Measurements from ENCODE around the gene NR2C2AP.
"Not testable (repeated sequence)": the region's sequence is repeated elsewhere in the genome, so short reads cannot be mapped to it uniquely, and the experiment has no call there.

Gene NR2C2AP

GRCh38 chr19:19181488-19181998 is 21.7 kb downstream of the NR2C2AP start:
- no peak for DNase-seq (ENCODE audit: low spot score)

GRCh38 chr19:19179548-19180441 is 23.4 kb downstream of the NR2C2AP start:
- no peak for DNase-seq (ENCODE audit: low spot score)

- no peak for DNase-seq (ENCODE audit: low spot score)
Measured at GRCh38 chr19:19176950-19177349, 26.3 kb downstream of the NR2C2AP start.

- not testable (repeated sequence) for DNase-seq (ENCODE audit: low spot score)
Measured at GRCh38 chr19:19173243-19173642, 30.0 kb downstream of the NR2C2AP start.

- DNase-seq (ENCODE audit: low spot score), result peak; percentile 49
Measured at GRCh38 chr19:19171821-19172532, 31.2 kb downstream of the NR2C2AP start.

GRCh38 chr19:19170873-19171672 is 32.1 kb downstream of the NR2C2AP start:
- no peak for DNase-seq (ENCODE audit: low spot score)

GRCh38 chr19:19170053-19170872 is 33.0 kb downstream of the NR2C2AP start, which contains the start of gene MEF2B:
MEF2B (minus strand) TSS chr19:19170263; CDS start chr19:19150735, 19,528 bp downstream.
- peak; percentile 99 for DNase-seq (ENCODE audit: low spot score)

- DNase-seq (ENCODE audit: low spot score), result no peak
Measured at GRCh38 chr19:19169236-19170052, 33.8 kb downstream of the NR2C2AP start.

GRCh38 chr19:19167612-19168011 is 35.6 kb downstream of the NR2C2AP start:
- DNase-seq (ENCODE audit: low spot score), result no peak

- no peak for DNase-seq (ENCODE audit: low spot score)
Measured at GRCh38 chr19:19165396-19165795, 37.8 kb downstream of the NR2C2AP start.

- DNase-seq (ENCODE audit: low spot score), result no peak
Measured at GRCh38 chr19:19162495-19162894, 40.7 kb downstream of the NR2C2AP start.

- DNase-seq (ENCODE audit: low spot score), result peak; percentile 54
Measured at GRCh38 chr19:19160461-19161035, 42.7 kb downstream of the NR2C2AP start.

- DNase-seq (ENCODE audit: low spot score), result no peak
Measured at GRCh38 chr19:19159534-19159933, 43.7 kb downstream of the NR2C2AP start.

- DNase-seq (ENCODE audit: low spot score), result no peak
Measured at GRCh38 chr19:19157808-19158207, 45.4 kb downstream of the NR2C2AP start.

- no peak for DNase-seq (ENCODE audit: low spot score)
Measured at GRCh38 chr19:19155495-19156219, 47.6 kb downstream of the NR2C2AP start.

GRCh38 chr19:19154768-19155494 is 48.3 kb downstream of the NR2C2AP start:
- no peak for DNase-seq (ENCODE audit: low spot score)

- DNase-seq (ENCODE audit: low spot score), result no peak
Measured at GRCh38 chr19:19152668-19153384, 50.4 kb downstream of the NR2C2AP start.

- DNase-seq (ENCODE audit: low spot score), result no peak
Measured at GRCh38 chr19:19151418-19151817, 51.8 kb downstream of the NR2C2AP start.
